ENCODE data around the gene UBE2E2. TPM values are rescaled to one million over a fixed set of nuclear protein-coding genes. Genes with fewer than 3 reads are reported as not detected.

Gene UBE2E2
- total RNA-seq, 1 experiment from 2014 or later = 54.9 TPM

DNA sequence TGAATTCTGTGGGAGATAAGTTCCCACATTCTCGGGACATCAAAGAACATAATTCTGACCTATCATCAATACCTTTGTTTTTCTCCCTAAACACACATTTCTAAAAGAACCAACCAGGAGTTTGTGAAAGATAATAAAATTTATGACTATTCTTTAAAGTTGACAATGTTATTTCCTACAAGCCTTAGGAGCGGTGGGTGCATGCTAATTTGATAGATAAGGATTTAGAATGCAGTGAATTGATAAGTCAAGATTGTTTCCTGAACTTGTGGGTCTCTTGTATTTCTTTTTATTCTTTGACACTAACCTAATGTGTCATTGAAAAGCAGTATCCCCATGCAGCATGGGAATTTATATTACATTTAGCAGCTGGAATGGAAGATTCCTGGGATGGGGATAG, 10.3 kb upstream of the UBE2E2 start:
- no peak for ATAC-seq
- DNase-seq (ENCODE audit: low spot score) = no peak
- no peak overlapping the region for H3K4me3 Mint-ChIP-seq
- peaks cover 4% of the 10 kb centered on the region for H3K4me1 Mint-ChIP-seq
- POLR2A ChIA-PET = no interaction called here
- H3K36me3 Mint-ChIP-seq = no peaks in the 10 kb centered on the region
- TF ChIP-seq ZNF121 (CRISPR knock-in tag; IDR thresholded peaks at IDR 0.05) = no peak
- TF ChIP-seq SMAD3 (CRISPR knock-in tag; IDR thresholded peaks at IDR 0.05; ENCODE audit: borderline replicate concordance) = no peak
- no peak for TF ChIP-seq NFYB (CRISPR knock-in tag; conservative IDR thresholded peaks at IDR 0.05; ENCODE audit: low read depth)
- no peak for TF ChIP-seq EMX1 (CRISPR knock-in tag; IDR thresholded peaks at IDR 0.05)
- TF ChIP-seq, protein P1, sequence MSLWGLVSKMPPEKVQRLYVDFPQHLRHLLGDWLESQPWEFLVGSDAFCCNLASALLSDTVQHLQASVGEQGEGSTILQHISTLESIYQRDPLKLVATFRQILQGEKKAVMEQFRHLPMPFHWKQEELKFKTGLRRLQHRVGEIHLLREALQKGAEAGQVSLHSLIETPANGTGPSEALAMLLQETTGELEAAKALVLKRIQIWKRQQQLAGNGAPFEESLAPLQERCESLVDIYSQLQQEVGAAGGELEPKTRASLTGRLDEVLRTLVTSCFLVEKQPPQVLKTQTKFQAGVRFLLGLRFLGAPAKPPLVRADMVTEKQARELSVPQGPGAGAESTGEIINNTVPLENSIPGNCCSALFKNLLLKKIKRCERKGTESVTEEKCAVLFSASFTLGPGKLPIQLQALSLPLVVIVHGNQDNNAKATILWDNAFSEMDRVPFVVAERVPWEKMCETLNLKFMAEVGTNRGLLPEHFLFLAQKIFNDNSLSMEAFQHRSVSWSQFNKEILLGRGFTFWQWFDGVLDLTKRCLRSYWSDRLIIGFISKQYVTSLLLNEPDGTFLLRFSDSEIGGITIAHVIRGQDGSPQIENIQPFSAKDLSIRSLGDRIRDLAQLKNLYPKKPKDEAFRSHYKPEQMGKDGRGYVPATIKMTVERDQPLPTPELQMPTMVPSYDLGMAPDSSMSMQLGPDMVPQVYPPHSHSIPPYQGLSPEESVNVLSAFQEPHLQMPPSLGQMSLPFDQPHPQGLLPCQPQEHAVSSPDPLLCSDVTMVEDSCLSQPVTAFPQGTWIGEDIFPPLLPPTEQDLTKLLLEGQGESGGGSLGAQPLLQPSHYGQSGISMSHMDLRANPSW (CRISPR knock-in tag; conservative IDR thresholded peaks at IDR 0.05; ENCODE audit: low read depth) = no peak
- H3K9me3 Mint-ChIP-seq = no peaks in the 10 kb centered on the region
- CTCF ChIA-PET = no interaction called here
- H3K27me3 Mint-ChIP-seq (ENCODE audit: low read depth) = no peaks in the 10 kb centered on the region
- H3K27ac Mint-ChIP-seq = no peak overlapping the region

DNA sequence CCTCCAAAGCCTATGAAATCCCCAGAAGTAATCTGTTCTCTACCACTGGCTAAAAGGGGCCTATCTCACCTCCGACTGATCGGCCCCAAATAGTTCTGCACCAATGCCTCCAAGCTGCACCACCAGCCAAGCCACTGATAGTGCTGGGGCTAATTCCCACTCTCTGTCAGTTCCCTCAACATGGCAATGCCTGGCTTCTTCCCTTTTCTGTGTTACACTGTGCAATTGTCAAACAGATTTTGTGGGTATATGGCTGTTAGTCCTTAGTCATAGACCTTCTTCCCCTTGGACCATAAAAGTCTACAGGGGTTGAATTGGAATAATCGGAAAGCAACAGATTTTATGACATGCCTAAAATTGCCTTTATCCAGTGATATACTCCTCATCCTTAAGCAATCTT, 9.3 kb upstream of the UBE2E2 start:
- Mint-ChIP-seq H3K4me3 (no peak overlapping the region), H3K27ac (no peak overlapping the region), H3K4me1 (peaks cover 4% of the 10 kb centered on the region), H3K27me3 (ENCODE audit: low read depth) (no peaks in the 10 kb centered on the region), H3K36me3 (no peaks in the 10 kb centered on the region), H3K9me3 (no peaks in the 10 kb centered on the region)
- CTCF ChIA-PET = no interaction called here
- ATAC-seq (no peak), DNase-seq (ENCODE audit: low spot score) (no peak)
- POLR2A ChIA-PET = no interaction called here
- TF ChIP-seq RORB (CRISPR knock-in tag; IDR thresholded peaks at IDR 0.05) = no peak
- no peak for TF ChIP-seq TEAD1 (CRISPR knock-in tag; IDR thresholded peaks at IDR 0.05)
- TF ChIP-seq, protein P2, sequence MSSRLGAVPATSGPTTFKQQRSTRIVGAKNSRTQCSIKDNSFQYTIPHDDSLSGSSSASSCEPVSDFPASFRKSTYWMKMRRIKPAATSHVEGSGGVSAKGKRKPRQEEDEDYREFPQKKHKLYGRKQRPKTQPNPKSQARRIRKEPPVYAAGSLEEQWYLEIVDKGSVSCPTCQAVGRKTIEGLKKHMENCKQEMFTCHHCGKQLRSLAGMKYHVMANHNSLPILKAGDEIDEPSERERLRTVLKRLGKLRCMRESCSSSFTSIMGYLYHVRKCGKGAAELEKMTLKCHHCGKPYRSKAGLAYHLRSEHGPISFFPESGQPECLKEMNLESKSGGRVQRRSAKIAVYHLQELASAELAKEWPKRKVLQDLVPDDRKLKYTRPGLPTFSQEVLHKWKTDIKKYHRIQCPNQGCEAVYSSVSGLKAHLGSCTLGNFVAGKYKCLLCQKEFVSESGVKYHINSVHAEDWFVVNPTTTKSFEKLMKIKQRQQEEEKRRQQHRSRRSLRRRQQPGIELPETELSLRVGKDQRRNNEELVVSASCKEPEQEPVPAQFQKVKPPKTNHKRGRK (CRISPR knock-in tag; IDR thresholded peaks at IDR 0.05; ENCODE audit: borderline replicate concordance) = no peak
- TF ChIP-seq NR2C2 (CRISPR knock-in tag; IDR thresholded peaks at IDR 0.05) = no peak
- TF ChIP-seq, protein P3, sequence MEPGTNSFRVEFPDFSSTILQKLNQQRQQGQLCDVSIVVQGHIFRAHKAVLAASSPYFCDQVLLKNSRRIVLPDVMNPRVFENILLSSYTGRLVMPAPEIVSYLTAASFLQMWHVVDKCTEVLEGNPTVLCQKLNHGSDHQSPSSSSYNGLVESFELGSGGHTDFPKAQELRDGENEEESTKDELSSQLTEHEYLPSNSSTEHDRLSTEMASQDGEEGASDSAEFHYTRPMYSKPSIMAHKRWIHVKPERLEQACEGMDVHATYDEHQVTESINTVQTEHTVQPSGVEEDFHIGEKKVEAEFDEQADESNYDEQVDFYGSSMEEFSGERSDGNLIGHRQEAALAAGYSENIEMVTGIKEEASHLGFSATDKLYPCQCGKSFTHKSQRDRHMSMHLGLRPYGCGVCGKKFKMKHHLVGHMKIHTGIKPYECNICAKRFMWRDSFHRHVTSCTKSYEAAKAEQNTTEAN (CRISPR knock-in tag; IDR thresholded peaks at IDR 0.05) = no peak
- no peak for TF ChIP-seq OVOL2 (CRISPR knock-in tag; IDR thresholded peaks at IDR 0.05; ENCODE audit: borderline replicate concordance)
- TF ChIP-seq, protein P4, sequence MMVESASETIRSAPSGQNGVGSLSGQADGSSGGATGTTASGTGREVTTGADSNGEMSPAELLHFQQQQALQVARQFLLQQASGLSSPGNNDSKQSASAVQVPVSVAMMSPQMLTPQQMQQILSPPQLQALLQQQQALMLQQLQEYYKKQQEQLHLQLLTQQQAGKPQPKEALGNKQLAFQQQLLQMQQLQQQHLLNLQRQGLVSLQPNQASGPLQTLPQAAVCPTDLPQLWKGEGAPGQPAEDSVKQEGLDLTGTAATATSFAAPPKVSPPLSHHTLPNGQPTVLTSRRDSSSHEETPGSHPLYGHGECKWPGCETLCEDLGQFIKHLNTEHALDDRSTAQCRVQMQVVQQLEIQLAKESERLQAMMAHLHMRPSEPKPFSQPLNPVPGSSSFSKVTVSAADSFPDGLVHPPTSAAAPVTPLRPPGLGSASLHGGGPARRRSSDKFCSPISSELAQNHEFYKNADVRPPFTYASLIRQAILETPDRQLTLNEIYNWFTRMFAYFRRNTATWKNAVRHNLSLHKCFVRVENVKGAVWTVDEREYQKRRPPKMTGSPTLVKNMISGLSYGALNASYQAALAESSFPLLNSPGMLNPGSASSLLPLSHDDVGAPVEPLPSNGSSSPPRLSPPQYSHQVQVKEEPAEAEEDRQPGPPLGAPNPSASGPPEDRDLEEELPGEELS (CRISPR knock-in tag; IDR thresholded peaks at IDR 0.05) = no peak
- TF ChIP-seq, protein P5, sequence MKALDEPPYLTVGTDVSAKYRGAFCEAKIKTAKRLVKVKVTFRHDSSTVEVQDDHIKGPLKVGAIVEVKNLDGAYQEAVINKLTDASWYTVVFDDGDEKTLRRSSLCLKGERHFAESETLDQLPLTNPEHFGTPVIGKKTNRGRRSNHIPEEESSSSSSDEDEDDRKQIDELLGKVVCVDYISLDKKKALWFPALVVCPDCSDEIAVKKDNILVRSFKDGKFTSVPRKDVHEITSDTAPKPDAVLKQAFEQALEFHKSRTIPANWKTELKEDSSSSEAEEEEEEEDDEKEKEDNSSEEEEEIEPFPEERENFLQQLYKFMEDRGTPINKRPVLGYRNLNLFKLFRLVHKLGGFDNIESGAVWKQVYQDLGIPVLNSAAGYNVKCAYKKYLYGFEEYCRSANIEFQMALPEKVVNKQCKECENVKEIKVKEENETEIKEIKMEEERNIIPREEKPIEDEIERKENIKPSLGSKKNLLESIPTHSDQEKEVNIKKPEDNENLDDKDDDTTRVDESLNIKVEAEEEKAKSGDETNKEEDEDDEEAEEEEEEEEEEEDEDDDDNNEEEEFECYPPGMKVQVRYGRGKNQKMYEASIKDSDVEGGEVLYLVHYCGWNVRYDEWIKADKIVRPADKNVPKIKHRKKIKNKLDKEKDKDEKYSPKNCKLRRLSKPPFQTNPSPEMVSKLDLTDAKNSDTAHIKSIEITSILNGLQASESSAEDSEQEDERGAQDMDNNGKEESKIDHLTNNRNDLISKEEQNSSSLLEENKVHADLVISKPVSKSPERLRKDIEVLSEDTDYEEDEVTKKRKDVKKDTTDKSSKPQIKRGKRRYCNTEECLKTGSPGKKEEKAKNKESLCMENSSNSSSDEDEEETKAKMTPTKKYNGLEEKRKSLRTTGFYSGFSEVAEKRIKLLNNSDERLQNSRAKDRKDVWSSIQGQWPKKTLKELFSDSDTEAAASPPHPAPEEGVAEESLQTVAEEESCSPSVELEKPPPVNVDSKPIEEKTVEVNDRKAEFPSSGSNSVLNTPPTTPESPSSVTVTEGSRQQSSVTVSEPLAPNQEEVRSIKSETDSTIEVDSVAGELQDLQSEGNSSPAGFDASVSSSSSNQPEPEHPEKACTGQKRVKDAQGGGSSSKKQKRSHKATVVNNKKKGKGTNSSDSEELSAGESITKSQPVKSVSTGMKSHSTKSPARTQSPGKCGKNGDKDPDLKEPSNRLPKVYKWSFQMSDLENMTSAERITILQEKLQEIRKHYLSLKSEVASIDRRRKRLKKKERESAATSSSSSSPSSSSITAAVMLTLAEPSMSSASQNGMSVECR (CRISPR knock-in tag; IDR thresholded peaks at IDR 0.05; ENCODE audit: borderline replicate concordance) = no peak
- no peak for TF ChIP-seq NFATC4 (CRISPR knock-in tag; IDR thresholded peaks at IDR 0.05)
- TF ChIP-seq MYBL2 (CRISPR knock-in tag; IDR thresholded peaks at IDR 0.05) = no peak
- TF ChIP-seq, protein P6, sequence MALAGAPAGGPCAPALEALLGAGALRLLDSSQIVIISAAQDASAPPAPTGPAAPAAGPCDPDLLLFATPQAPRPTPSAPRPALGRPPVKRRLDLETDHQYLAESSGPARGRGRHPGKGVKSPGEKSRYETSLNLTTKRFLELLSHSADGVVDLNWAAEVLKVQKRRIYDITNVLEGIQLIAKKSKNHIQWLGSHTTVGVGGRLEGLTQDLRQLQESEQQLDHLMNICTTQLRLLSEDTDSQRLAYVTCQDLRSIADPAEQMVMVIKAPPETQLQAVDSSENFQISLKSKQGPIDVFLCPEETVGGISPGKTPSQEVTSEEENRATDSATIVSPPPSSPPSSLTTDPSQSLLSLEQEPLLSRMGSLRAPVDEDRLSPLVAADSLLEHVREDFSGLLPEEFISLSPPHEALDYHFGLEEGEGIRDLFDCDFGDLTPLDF (CRISPR knock-in tag; IDR thresholded peaks at IDR 0.05) = no peak
- TF ChIP-seq, protein P7, sequence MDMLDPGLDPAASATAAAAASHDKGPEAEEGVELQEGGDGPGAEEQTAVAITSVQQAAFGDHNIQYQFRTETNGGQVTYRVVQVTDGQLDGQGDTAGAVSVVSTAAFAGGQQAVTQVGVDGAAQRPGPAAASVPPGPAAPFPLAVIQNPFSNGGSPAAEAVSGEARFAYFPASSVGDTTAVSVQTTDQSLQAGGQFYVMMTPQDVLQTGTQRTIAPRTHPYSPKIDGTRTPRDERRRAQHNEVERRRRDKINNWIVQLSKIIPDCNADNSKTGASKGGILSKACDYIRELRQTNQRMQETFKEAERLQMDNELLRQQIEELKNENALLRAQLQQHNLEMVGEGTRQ (CRISPR knock-in tag; IDR thresholded peaks at IDR 0.05) = no peak
- TF ChIP-seq CREB1 (CRISPR knock-in tag; IDR thresholded peaks at IDR 0.05) = no peak
- TF ChIP-seq, protein P8, sequence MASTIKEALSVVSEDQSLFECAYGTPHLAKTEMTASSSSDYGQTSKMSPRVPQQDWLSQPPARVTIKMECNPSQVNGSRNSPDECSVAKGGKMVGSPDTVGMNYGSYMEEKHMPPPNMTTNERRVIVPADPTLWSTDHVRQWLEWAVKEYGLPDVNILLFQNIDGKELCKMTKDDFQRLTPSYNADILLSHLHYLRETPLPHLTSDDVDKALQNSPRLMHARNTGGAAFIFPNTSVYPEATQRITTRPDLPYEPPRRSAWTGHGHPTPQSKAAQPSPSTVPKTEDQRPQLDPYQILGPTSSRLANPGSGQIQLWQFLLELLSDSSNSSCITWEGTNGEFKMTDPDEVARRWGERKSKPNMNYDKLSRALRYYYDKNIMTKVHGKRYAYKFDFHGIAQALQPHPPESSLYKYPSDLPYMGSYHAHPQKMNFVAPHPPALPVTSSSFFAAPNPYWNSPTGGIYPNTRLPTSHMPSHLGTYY (CRISPR knock-in tag; IDR thresholded peaks at IDR 0.05) = no peak
- TF ChIP-seq ZNF423 (CRISPR knock-in tag; IDR thresholded peaks at IDR 0.05) = no peak

All from WTC11 (cell line).